Panc1 (cell line): ENCODE data around the gene KNG1. TPM values are rescaled to one million over a fixed set of nuclear protein-coding genes. Genes with fewer than 3 reads are reported as not detected.

ENCODE experiments used
- ATAC-seq: fragments of 200-7000 bp; cut with Tn5 transposase; 2 replicates; pipeline ENCODE4 v1.9.1; 2020; ENCODE audit warnings: mild to moderate bottlenecking, moderate library complexity
- BruUV-seq: library from RNA; stranded (reverse); fragments of 400-500 nt; replicated peaks from 2 replicates; lab custom pipeline; 2021; lab: Mats Ljungman, UMichigan
- CTCF ChIA-PET: fragments of 300-600 bp; sonication (Branson Sonifier 250); formaldehyde crosslinking; loops from one replicate; lab custom pipeline; 2022; ENCODE audit warnings: antibody characterized with exemption; lab: Charles Lee
- POLR2A ChIA-PET: fragments of 300-600 bp; sonication (Branson Sonifier 250); formaldehyde crosslinking; loops from one replicate; lab custom pipeline; 2022; ENCODE audit warnings: antibody characterized with exemption; lab: Charles Lee
- DNase-seq: peaks from one replicate; pipeline ENCODE4 v3.0.0-alpha.2; 2010; ENCODE audit warnings: low read depth, low spot score
- H3K27ac ChIP-seq: 2 replicates; pipeline ENCODE4 v1.5.1; 2011; ENCODE audit warnings: mild to moderate bottlenecking, low read length, inconsistent platforms
- H3K27me3 ChIP-seq: fragments of 200-500 bp; sonication (Bioruptor generic); 2 replicates; pipeline ENCODE4 v1.6.0; 2014; ENCODE audit warnings: low read length, inconsistent platforms; ENCODE audit not compliant: control insufficient read depth, insufficient read depth
- H3K36me3 ChIP-seq: fragments of 200-500 bp; sonication (Bioruptor generic); 2 replicates; pipeline ENCODE4 v1.5.1; 2014; ENCODE audit warnings: inconsistent platforms, mild to moderate bottlenecking, low read length, moderate library complexity; ENCODE audit not compliant: control insufficient read depth, insufficient read depth
- H3K4me1 ChIP-seq: 2 replicates; pipeline ENCODE4 v1.5.1; 2011; ENCODE audit warnings: inconsistent platforms, mild to moderate bottlenecking, low read length, moderate library complexity; ENCODE audit not compliant: control insufficient read depth, insufficient read depth
- H3K4me3 ChIP-seq, 2 experiments: 2 replicates each; pipeline ENCODE4 v1.5.1; 2011 to 2012; ENCODE audit warnings: low read depth in 2 of 2, low read length in 2 of 2, mild to moderate bottlenecking in 2 of 2, inconsistent platforms in 1 of 2, moderate library complexity in 1 of 2
- H3K9me3 ChIP-seq: fragments of 200-500 bp; sonication (Bioruptor generic); 2 replicates; pipeline ENCODE4 v1.5.1; 2014; ENCODE audit warnings: low read depth, mild to moderate bottlenecking, inconsistent platforms, low read length, moderate library complexity; ENCODE audit not compliant: control insufficient read depth, insufficient read depth
- POLR2AphosphoS5 ChIP-seq: IDR thresholded peaks from 2 replicates; pipeline ENCODE4 v1.6.1; 2012; ENCODE audit warnings: mild to moderate bottlenecking, low read depth, low read length, moderate library complexity
- SIN3A ChIP-seq: IDR thresholded peaks from 2 replicates; pipeline ENCODE4 v1.6.1; 2012; ENCODE audit warnings: low read depth, mild to moderate bottlenecking, low read length, moderate library complexity, borderline replicate concordance; ENCODE audit not compliant: insufficient read depth
- TCF7L2 ChIP-seq: IDR thresholded peaks from 2 replicates; pipeline ENCODE4 v1.6.1; 2011; ENCODE audit warnings: mild to moderate bottlenecking, low read depth, low read length, inconsistent platforms
- in situ Hi-C: cut with HindIII; loops from 2 replicates; pipeline ENCODE4 v1.10.0; 2016; ENCODE audit warnings: low sequenced_read_pairs, low pct_unique_long_range_greater_than_20kb
- intact Hi-C: fragments of 100-400 bp; cut with micrococcal nuclease; formaldehyde crosslinking; loops from one replicate; pipeline ENCODE4 v1.10.0; 2022; ENCODE audit not compliant: unreplicated experiment
- total RNA-seq: library from RNA; stranded (reverse); gene quantifications from one replicate; pipeline ENCODE4 v1.2.1, GENCODE V29; 2021; ENCODE audit not compliant: unreplicated experiment
- TF ChIP-seq, protein P1 (sequence below), 2 experiments: IDR thresholded peaks; 2 replicates each; pipeline ENCODE4 v1.6.1; 2011 to 2012; ENCODE audit warnings: low read depth in 2 of 2, control low read depth in 1 of 2, low read length in 1 of 2, mild to moderate bottlenecking in 1 of 2, moderate library complexity in 1 of 2; ENCODE audit not compliant: insufficient read depth in 1 of 2
- TF ChIP-seq, protein P2 (sequence below): fragments of 450-650 bp; IDR thresholded peaks from 2 replicates; pipeline ENCODE4 v1.5.1; 2017; ENCODE audit warnings: mild to moderate bottlenecking

Gene KNG1
- total RNA-seq, 1 experiment from 2014 or later: 0.23 TPM

DNA sequence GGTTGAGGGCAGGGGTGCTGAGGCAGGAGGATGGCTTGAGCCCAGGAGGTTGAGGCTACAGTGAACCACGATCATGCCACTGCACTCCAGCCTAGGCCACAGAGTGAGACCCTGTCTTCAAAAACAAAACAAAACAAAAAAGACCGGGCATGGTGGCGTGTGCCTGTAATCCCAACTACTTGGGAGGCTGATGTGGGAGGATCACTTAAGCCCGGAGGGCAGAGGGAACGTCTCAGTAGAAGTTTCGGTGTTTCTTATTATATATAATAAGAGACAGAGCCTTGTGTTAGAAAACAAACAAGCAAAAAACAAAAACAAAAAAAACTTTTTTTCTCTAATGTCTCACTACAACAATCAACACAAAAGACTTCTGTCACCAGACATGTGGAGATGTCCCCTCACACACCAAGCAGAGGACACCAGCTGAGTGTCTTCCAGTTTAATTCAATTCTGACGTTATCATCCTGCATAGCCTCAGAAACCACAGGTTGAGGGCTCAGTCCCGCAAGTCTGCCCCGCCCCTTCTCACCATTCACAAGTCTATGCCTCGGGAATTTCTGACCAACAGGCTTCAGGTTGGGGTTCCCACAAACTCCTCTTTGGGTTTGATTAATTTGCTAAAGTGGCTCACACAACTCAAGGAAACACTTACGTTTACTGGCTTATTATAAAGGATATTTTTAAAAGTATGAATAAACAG lies 42.2 kb downstream of the KNG1 start:
- no peaks in the 10 kb centered on the region for H3K4me1 ChIP-seq
- ATAC-seq (no peak), DNase-seq (no peak)
- intact Hi-C loops: no loop called here
- no peak overlapping the region for H3K4me3 ChIP-seq
- in situ Hi-C loops: no loop called here
- no peaks in the 10 kb centered on the region for H3K9me3 ChIP-seq
- TF ChIP-seq, protein P1, sequence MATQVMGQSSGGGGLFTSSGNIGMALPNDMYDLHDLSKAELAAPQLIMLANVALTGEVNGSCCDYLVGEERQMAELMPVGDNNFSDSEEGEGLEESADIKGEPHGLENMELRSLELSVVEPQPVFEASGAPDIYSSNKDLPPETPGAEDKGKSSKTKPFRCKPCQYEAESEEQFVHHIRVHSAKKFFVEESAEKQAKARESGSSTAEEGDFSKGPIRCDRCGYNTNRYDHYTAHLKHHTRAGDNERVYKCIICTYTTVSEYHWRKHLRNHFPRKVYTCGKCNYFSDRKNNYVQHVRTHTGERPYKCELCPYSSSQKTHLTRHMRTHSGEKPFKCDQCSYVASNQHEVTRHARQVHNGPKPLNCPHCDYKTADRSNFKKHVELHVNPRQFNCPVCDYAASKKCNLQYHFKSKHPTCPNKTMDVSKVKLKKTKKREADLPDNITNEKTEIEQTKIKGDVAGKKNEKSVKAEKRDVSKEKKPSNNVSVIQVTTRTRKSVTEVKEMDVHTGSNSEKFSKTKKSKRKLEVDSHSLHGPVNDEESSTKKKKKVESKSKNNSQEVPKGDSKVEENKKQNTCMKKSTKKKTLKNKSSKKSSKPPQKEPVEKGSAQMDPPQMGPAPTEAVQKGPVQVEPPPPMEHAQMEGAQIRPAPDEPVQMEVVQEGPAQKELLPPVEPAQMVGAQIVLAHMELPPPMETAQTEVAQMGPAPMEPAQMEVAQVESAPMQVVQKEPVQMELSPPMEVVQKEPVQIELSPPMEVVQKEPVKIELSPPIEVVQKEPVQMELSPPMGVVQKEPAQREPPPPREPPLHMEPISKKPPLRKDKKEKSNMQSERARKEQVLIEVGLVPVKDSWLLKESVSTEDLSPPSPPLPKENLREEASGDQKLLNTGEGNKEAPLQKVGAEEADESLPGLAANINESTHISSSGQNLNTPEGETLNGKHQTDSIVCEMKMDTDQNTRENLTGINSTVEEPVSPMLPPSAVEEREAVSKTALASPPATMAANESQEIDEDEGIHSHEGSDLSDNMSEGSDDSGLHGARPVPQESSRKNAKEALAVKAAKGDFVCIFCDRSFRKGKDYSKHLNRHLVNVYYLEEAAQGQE (IDR thresholded peaks at IDR 0.05; ENCODE audit: insufficient read depth in 1 of 2, low read depth in 2 of 2, low read length in 1 of 2): no peak
- TF ChIP-seq SIN3A (no peak), TCF7L2 (no peak), POLR2AphosphoS5 (no peak)
- TF ChIP-seq, protein P2, sequence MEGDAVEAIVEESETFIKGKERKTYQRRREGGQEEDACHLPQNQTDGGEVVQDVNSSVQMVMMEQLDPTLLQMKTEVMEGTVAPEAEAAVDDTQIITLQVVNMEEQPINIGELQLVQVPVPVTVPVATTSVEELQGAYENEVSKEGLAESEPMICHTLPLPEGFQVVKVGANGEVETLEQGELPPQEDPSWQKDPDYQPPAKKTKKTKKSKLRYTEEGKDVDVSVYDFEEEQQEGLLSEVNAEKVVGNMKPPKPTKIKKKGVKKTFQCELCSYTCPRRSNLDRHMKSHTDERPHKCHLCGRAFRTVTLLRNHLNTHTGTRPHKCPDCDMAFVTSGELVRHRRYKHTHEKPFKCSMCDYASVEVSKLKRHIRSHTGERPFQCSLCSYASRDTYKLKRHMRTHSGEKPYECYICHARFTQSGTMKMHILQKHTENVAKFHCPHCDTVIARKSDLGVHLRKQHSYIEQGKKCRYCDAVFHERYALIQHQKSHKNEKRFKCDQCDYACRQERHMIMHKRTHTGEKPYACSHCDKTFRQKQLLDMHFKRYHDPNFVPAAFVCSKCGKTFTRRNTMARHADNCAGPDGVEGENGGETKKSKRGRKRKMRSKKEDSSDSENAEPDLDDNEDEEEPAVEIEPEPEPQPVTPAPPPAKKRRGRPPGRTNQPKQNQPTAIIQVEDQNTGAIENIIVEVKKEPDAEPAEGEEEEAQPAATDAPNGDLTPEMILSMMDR: no peak
- ChIA-PET CTCF (no interaction called here), POLR2A (no interaction called here)
- no peaks in the 10 kb centered on the region for H3K27me3 ChIP-seq
- no peak overlapping the region for H3K27ac ChIP-seq
- no peaks in the 10 kb centered on the region for H3K36me3 ChIP-seq
- no TSS peak for BruUV-seq

DNA sequence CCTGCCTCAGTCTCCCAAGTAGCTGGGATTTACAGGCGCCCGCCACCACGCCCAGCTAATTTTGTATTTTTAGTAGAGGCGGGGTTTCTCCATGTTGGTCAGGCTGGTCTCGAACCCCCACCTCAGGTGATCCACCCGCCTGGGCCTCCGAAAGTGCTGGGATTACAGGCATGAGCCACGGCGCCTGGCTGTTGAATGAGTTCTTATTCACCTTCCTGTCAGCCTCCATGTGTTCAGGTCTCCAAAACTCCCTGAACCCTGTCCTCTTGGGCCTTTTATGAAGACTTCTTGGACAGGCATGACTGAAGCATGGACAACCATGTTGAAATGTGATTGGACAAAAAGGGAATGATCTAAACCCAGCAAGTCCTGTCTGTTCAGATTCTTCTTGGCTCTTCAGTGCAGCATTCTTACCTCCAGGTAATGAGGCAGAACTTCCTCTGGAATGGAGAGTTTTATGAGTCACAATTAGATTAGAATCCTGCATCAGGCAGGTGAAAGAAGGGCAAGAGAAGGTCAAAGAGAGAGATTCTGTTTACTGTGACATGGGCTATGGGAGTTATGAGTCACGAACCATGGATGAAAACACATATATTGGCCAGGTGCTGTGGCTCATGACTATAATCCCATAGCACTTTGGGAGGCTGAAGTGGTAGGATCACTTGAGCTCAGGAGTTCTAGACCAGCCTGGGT lies 43.1 kb downstream of the KNG1 start:
- H3K27me3 ChIP-seq: no peaks in the 10 kb centered on the region
- H3K36me3 ChIP-seq: no peaks in the 10 kb centered on the region
- DNase-seq: no peak
- ChIA-PET CTCF (no interaction called here), POLR2A (interaction anchor here (0.6 to 0.7 kb wide), 2 partner anchors 475 to 573 kb away, joined by 3 to 4 read pairs; no protein-coding TSS in a partner anchor)
- no peak overlapping the region for H3K4me3 ChIP-seq
- in situ Hi-C loops: no loop called here
- TF ChIP-seq, protein P2: no peak
- TF ChIP-seq TCF7L2 (no peak), POLR2AphosphoS5 (no peak), SIN3A (no peak)
- TF ChIP-seq, protein P1 (IDR thresholded peaks at IDR 0.05; ENCODE audit: insufficient read depth in 1 of 2, low read depth in 2 of 2, low read length in 1 of 2): no peak
- ATAC-seq: no peak
- H3K4me1 ChIP-seq: no peaks in the 10 kb centered on the region
- no peak overlapping the region for H3K27ac ChIP-seq
- no TSS peak for BruUV-seq
- no peaks in the 10 kb centered on the region for H3K9me3 ChIP-seq
- intact Hi-C loops: no loop called here
